SHP77 (cell line): ENCODE results near the gene COG8.

Source experiments
- DNase-seq, 2 experiments: peaks; one replicate each; lab custom pipeline; 2025; lab: John Stamatoyannopoulos, UW

Gene COG8

DNA sequence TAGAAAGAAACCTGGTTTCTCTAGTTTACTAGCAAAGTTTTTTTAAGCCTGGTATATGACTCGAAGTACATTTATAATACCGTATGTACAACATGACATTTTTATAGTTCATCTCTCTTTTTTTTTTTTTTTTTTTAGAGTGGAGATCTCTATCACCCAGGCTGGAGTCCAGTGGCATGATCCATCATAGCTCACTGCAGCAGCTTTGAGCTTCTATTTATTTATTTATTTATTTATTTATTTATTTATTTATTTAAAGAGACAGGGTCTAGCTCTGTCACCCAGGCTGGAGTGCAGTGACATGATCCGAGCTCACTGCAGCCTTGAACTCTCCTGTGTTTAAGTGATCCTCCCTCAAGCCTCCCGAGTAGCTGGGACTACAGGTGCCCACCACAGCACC is 54.1 kb downstream of the COG8 start:
- DNase-seq = no peak

DNA sequence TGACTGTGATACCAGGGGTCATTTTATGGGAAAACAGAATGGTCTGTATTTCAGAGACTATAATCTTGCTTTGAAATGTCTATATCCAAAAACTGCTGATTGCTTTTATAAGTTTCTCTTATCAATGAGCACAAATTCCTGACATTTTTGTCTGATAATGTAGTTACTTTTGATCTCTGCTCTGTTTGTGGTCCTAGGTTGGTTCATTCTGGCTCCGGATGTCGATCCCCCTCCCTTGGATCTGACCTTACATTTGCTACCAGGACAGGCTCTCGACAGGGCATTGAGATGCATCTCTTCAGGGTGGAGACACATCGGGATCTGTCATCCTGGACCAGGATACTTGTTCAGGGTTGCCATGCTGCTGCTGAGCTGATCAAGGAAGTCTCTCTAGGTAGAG is 55.5 kb downstream of the COG8 start:
- DNase-seq = no peak

- no peak for DNase-seq
These were observed 62.0 kb downstream of the COG8 start for GRCh38 chr16:69277413-69277812.
